Activated T-cell treated with anti-CD3 and anti-CD28 coated beads, Interleukin-2, amount 50 U/mL, for 72 hours (primary cell): ENCODE measurements around the gene CAP1. TPM values are rescaled to one million over a fixed set of nuclear protein-coding genes. Genes with fewer than 3 reads are reported as not detected.
A peak's percentile ranks its signal among the peaks of the same experiment; 100 is the strongest.

Experiments
- ATAC-seq, 2 donors: fragments of 150-1000 bp; cut with Tn5 transposase; replicated peaks in 1 of 2; 2 replicates each; pipeline ENCODE4 v1.10.0; 2021; ENCODE audit warnings: moderate library complexity in 2 of 2, mild to moderate bottlenecking in 1 of 2
- DNase-seq, 2 donors: peaks; one replicate each; pipeline ENCODE4 v3.0.0; 2021 to 2022; ENCODE audit warnings: mixed read lengths in 1 of 2
- H3K27ac Mint-ChIP-seq: one replicate; pipeline ENCODE4 v1.8.0; 2022; ENCODE audit warnings: mild to moderate bottlenecking, moderate library complexity, mixed read lengths
- H3K27me3 Mint-ChIP-seq: one replicate; pipeline ENCODE4 v1.8.0; 2022; ENCODE audit warnings: low read depth, mixed read lengths
- H3K36me3 Mint-ChIP-seq, 2 donors: one replicate each; pipeline ENCODE4 v1.8.0; 2022; ENCODE audit warnings: mixed read lengths in 2 of 2, mild to moderate bottlenecking in 1 of 2; ENCODE audit not compliant: insufficient read depth in 2 of 2
- H3K4me1 Mint-ChIP-seq: one replicate; pipeline ENCODE4 v1.8.0; 2022; ENCODE audit warnings: low read depth, mixed read lengths
- H3K4me3 Mint-ChIP-seq, 2 donors: one replicate each; pipeline ENCODE4 v1.8.0; 2022; ENCODE audit warnings: mild to moderate bottlenecking in 2 of 2, mixed read lengths in 2 of 2, moderate library complexity in 2 of 2
- H3K9me3 Mint-ChIP-seq, 2 donors: one replicate each; pipeline ENCODE4 v1.8.0; 2022; ENCODE audit warnings: mixed read lengths in 2 of 2
- total RNA-seq, 2 donors: library from RNA; stranded (reverse); gene quantifications; one replicate each; pipeline ENCODE4 v1.2.3, GENCODE V29; 2022

The CAP1 gene
- total RNA-seq, 2 donors from 2014 or later: 401 to 411 TPM

- Mint-ChIP-seq H3K4me1 (peaks cover 31% of the 10 kb centered on the region), H3K27ac (peak within 1 kb of the TSS; percentile 94), H3K9me3 (peaks cover under 1% of the 10 kb centered on the region in 2 donors), H3K27me3 (peaks cover 6% of the 10 kb centered on the region), H3K4me3 (peak within 1 kb of the TSS; percentile 91 to 99), H3K36me3 (peaks cover 0 to 12% of the 10 kb centered on the region in 2 donors)
- DNase-seq (peak; percentile 83 to 85), ATAC-seq (peak; percentile 95 to 96)
Observed at GRCh38 chr1:40096977-40097782, 56.7 kb downstream of the CAP1 start, which contains the start of gene PPT1. TSS of gene PPT1 (minus strand) at chr1:40097252. CDS start at chr1:40097238, 14 bp downstream.

- H3K4me3 Mint-ChIP-seq: no peak overlapping the region
- H3K27ac Mint-ChIP-seq: no peak overlapping the region
- peaks cover 2 to 13% of the 10 kb centered on the region in 2 donors for H3K36me3 Mint-ChIP-seq
- H3K4me1 Mint-ChIP-seq: peaks cover 13% of the 10 kb centered on the region
- DNase-seq (no peak), ATAC-seq (no peak)
- H3K27me3 Mint-ChIP-seq: peaks cover 14% of the 10 kb centered on the region
- H3K9me3 Mint-ChIP-seq: peaks cover 4 to 7% of the 10 kb centered on the region in 2 donors
Observed at GRCh38 chr1:40102038-40102437, 61.5 kb downstream of the CAP1 start.

- Mint-ChIP-seq H3K27me3 (peaks cover 14% of the 10 kb centered on the region), H3K4me3 (no peak overlapping the region), H3K36me3 (peaks cover 2 to 13% of the 10 kb centered on the region in 2 donors), H3K27ac (no peak overlapping the region), H3K4me1 (peaks cover 6% of the 10 kb centered on the region), H3K9me3 (peaks cover 4 to 7% of the 10 kb centered on the region in 2 donors)
- DNase-seq (no peak), ATAC-seq (no peak)
Observed at GRCh38 chr1:40102896-40103295, 62.4 kb downstream of the CAP1 start.

GRCh38 chr1:40105028-40105427 is 64.5 kb downstream of the CAP1 start:
- ATAC-seq (peak; percentile 29 to 66), DNase-seq (no peak)
- peaks cover 27% of the 10 kb centered on the region for H3K27me3 Mint-ChIP-seq
- peaks cover 9 to 15% of the 10 kb centered on the region in 2 donors for H3K36me3 Mint-ChIP-seq
- peak overlapping the region; percentile 33 for H3K27ac Mint-ChIP-seq
- H3K9me3 Mint-ChIP-seq: peaks cover 9 to 10% of the 10 kb centered on the region in 2 donors
- H3K4me1 Mint-ChIP-seq: peaks cover 6% of the 10 kb centered on the region
- H3K4me3 Mint-ChIP-seq: peak overlapping the region in 1 of 2 donors; percentile 29

- H3K27me3 Mint-ChIP-seq: peaks cover 25% of the 10 kb centered on the region
- DNase-seq: no peak
Observed at GRCh38 chr1:40107290-40107959, 66.9 kb downstream of the CAP1 start.

GRCh38 chr1:40110389-40110788 is 69.9 kb downstream of the CAP1 start:
- H3K4me3 Mint-ChIP-seq: no peak overlapping the region
- peaks cover 8 to 14% of the 10 kb centered on the region in 2 donors for H3K9me3 Mint-ChIP-seq
- no peaks in the 10 kb centered on the region for H3K4me1 Mint-ChIP-seq
- H3K27ac Mint-ChIP-seq: no peak overlapping the region
- DNase-seq: no peak
- peaks cover 29% of the 10 kb centered on the region for H3K27me3 Mint-ChIP-seq
- ATAC-seq: no peak
- peaks cover 12 to 13% of the 10 kb centered on the region in 2 donors for H3K36me3 Mint-ChIP-seq

More at GRCh38 chr1:40107290-40107959, 66.9 kb downstream of the CAP1 start:
- Mint-ChIP-seq H3K4me3 (no peak overlapping the region), H3K9me3 (peaks cover 12 to 16% of the 10 kb centered on the region in 2 donors), H3K27ac (no peak overlapping the region), H3K4me1 (peaks cover 6% of the 10 kb centered on the region), H3K36me3 (peaks cover 14 to 18% of the 10 kb centered on the region in 2 donors)
- no peak for ATAC-seq

GRCh38 chr1:40114400-40114799 is 73.9 kb downstream of the CAP1 start:
- Mint-ChIP-seq H3K9me3 (peaks cover 6 to 8% of the 10 kb centered on the region in 2 donors), H3K4me1 (no peaks in the 10 kb centered on the region), H3K27ac (no peak overlapping the region), H3K36me3 (peaks cover 7 to 12% of the 10 kb centered on the region in 2 donors), H3K4me3 (no peak overlapping the region), H3K27me3 (peaks cover 20% of the 10 kb centered on the region)
- DNase-seq: no peak
- no peak for ATAC-seq

GRCh38 chr1:40120128-40120527 is 79.6 kb downstream of the CAP1 start:
- ATAC-seq (no peak), DNase-seq (no peak)
- no peaks in the 10 kb centered on the region for H3K36me3 Mint-ChIP-seq
- no peak overlapping the region for H3K4me3 Mint-ChIP-seq
- H3K27me3 Mint-ChIP-seq: peaks cover 5% of the 10 kb centered on the region
- H3K4me1 Mint-ChIP-seq: no peaks in the 10 kb centered on the region
- no peak overlapping the region for H3K27ac Mint-ChIP-seq
- H3K9me3 Mint-ChIP-seq: no peaks in the 10 kb centered on the region

Other genes starting within 250 kb of the CAP1 start
- 10 to 100 TPM; 20.5 to 22.6 TPM for gene TRIT1, start 157.2 kb upstream of the CAP1 start, total RNA-seq
- under 1 TPM; 0.30 to 0.70 TPM for gene MYCL, start 138.8 kb upstream of the CAP1 start, total RNA-seq
- 1 to 10 TPM; 7.2 to 9.5 TPM for gene MFSD2A, start 85.6 kb upstream of the CAP1 start, total RNA-seq
- gene PPT1, start 56.5 kb downstream of the CAP1 start, total RNA-seq: 10 to 100 TPM; 52.6 to 53.2 TPM
- gene RLF, start 120.7 kb downstream of the CAP1 start, total RNA-seq: 10 to 100 TPM; 16.8 to 21.2 TPM
- 1 to 10 TPM in 1 of 2 donors, under 1 TPM in 1; 0.82 to 1.2 TPM for gene TMCO2, start 207.2 kb downstream of the CAP1 start, total RNA-seq
- 10 to 100 TPM; 32.7 to 36.8 TPM for gene ZMPSTE24, start 217.5 kb downstream of the CAP1 start, total RNA-seq